SK-N-SH treated with all-trans-retinoic acid at 6 μM for 48 hours (cell line): ENCODE data around the gene GJA4.
"Not testable (repeated sequence)": the region's sequence is repeated elsewhere in the genome, so short reads cannot be mapped to it uniquely, and the experiment has no call there.

Experiments used
- ATAC-seq: fragments of 200-7000 bp; cut with Tn5 transposase; 3 replicates; pipeline ENCODE4 v1.9.1; 2020; ENCODE audit warnings: mild to moderate bottlenecking, moderate library complexity
- ARNTL ChIP-seq: fragments of 450-650 bp; formaldehyde crosslinking; IDR thresholded peaks from 2 replicates; pipeline ENCODE4 v1.5.0; 2020; ENCODE audit warnings: low read depth, mild to moderate bottlenecking, moderate library complexity, borderline replicate concordance
- BACH2 ChIP-seq: fragments of 250-450 bp; sonication (Bioruptor Pico); IDR thresholded peaks from 2 replicates; pipeline ENCODE4 v1.9.0; 2021; ENCODE audit warnings: mild to moderate bottlenecking, borderline replicate concordance
- ESRRG ChIP-seq: fragments of 250-450 bp; sonication (Bioruptor Pico); IDR thresholded peaks from 2 replicates; pipeline ENCODE4 v1.6.1; 2021; ENCODE audit warnings: mild to moderate bottlenecking
- GLIS3 ChIP-seq: fragments of 250-450 bp; sonication (Bioruptor Pico); IDR thresholded peaks from 2 replicates; pipeline ENCODE4 v1.5.0; 2020; ENCODE audit warnings: mild to moderate bottlenecking, moderate library complexity
- ISL1 ChIP-seq: fragments of 250-450 bp; sonication (Bioruptor Pico); IDR thresholded peaks from 2 replicates; pipeline ENCODE4 v2.1.2; 2022; ENCODE audit warnings: mild to moderate bottlenecking, moderate library complexity
- OSR1 ChIP-seq: fragments of 250-450 bp; sonication (Bioruptor Pico); IDR thresholded peaks from 2 replicates; pipeline ENCODE4 v1.8.0; 2022; ENCODE audit warnings: moderate library complexity, mild to moderate bottlenecking, inconsistent platforms
- PPARA ChIP-seq: fragments of 250-450 bp; sonication (Bioruptor Pico); IDR thresholded peaks from 2 replicates; pipeline ENCODE4 v1.5.0; 2020; ENCODE audit warnings: mild to moderate bottlenecking, borderline replicate concordance
- RARB ChIP-seq: fragments of 250-450 bp; sonication (Bioruptor Pico); IDR thresholded peaks from 2 replicates; pipeline ENCODE4 v1.8.0; 2021; ENCODE audit warnings: mild to moderate bottlenecking, moderate library complexity
- SNAI2 ChIP-seq: fragments of 250-450 bp; sonication (Bioruptor Pico); IDR thresholded peaks from 2 replicates; pipeline ENCODE4 v1.5.0; 2020; ENCODE audit warnings: mild to moderate bottlenecking, moderate library complexity
- TCF4 ChIP-seq: fragments of 250-450 bp; sonication (Bioruptor Pico); IDR thresholded peaks from 2 replicates; pipeline ENCODE4 v1.8.0; 2021; ENCODE audit warnings: mild to moderate bottlenecking, moderate library complexity, borderline replicate concordance
- TOX ChIP-seq: fragments of 250-450 bp; sonication (Bioruptor Pico); IDR thresholded peaks from 2 replicates; pipeline ENCODE4 v1.8.0; 2021; ENCODE audit warnings: mild to moderate bottlenecking, moderate library complexity, borderline replicate concordance
- ZC3H10 ChIP-seq: fragments of 250-450 bp; sonication (Bioruptor Pico); IDR thresholded peaks from 2 replicates; pipeline ENCODE4 v1.5.1; 2021; ENCODE audit warnings: mild to moderate bottlenecking, moderate library complexity
- ZFP3 ChIP-seq: fragments of 250-450 bp; sonication (Bioruptor Pico); IDR thresholded peaks from 2 replicates; pipeline ENCODE4 v1.5.0; 2020; ENCODE audit warnings: mild to moderate bottlenecking, moderate library complexity
- ZFP30 ChIP-seq: fragments of 450-650 bp; formaldehyde crosslinking; IDR thresholded peaks from 2 replicates; pipeline ENCODE4 v1.5.0; 2022; ENCODE audit warnings: mild to moderate bottlenecking, moderate library complexity
- ZNF70 ChIP-seq: fragments of 450-650 bp; formaldehyde crosslinking; IDR thresholded peaks from 2 replicates; pipeline ENCODE4 v1.5.0; 2020; ENCODE audit warnings: mild to moderate bottlenecking, moderate library complexity
- ZNF8 ChIP-seq: fragments of 450-650 bp; formaldehyde crosslinking; IDR thresholded peaks from 2 replicates; pipeline ENCODE4 v1.5.0; 2020; ENCODE audit warnings: mild to moderate bottlenecking, moderate library complexity
- TF ChIP-seq, protein P1 (sequence below): fragments of 250-450 bp; sonication (Bioruptor Pico); IDR thresholded peaks from 2 replicates; pipeline ENCODE4 v1.5.1; 2020; ENCODE audit warnings: low read depth, mild to moderate bottlenecking, moderate library complexity
- TF ChIP-seq, protein P2 (sequence below): fragments of 250-450 bp; sonication (Bioruptor Pico); IDR thresholded peaks from 2 replicates; pipeline ENCODE4 v1.8.0; 2020; ENCODE audit warnings: mild to moderate bottlenecking, moderate library complexity, borderline replicate concordance
- TF ChIP-seq, protein P3 (sequence below): fragments of 250-450 bp; sonication (Bioruptor Pico); IDR thresholded peaks from 2 replicates; pipeline ENCODE4 v1.8.0; 2021; ENCODE audit warnings: low read depth, mild to moderate bottlenecking, moderate library complexity, borderline replicate concordance
- TF ChIP-seq, protein P4 (sequence below): fragments of 250-450 bp; sonication (Bioruptor Pico); IDR thresholded peaks from 2 replicates; pipeline ENCODE4 v1.5.1; 2021; ENCODE audit warnings: mild to moderate bottlenecking, moderate library complexity

GJA4 gene

DNA sequence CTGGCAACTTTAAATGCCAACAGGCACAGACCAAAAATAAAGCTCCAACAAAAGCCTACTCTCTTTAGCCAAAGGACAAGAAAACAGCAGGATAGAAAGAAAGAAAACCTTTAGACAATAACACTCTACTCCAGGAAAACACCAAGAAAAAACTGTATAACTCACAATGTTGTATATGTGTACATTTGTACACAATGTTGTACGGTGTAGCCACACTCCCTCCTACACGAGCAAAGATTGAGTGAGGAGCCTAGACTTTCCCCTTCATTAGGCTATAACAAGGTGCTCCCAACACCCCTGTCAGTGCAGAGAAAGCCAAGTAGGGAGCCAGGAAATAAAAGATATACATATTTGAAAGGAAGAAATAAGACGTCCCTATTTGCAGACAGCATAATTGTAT, 24.0 kb downstream of the GJA4 start:
- TF ChIP-seq SNAI2 (CRISPR knock-in tag) (no peak), RARB (CRISPR knock-in tag) (no peak), GLIS3 (no peak), TOX (CRISPR knock-in tag) (no peak), ZNF70 (CRISPR knock-in tag) (no peak), ZFP30 (no peak), ISL1 (CRISPR knock-in tag) (no peak), BACH2 (CRISPR knock-in tag) (no peak), ZC3H10 (CRISPR knock-in tag) (no peak), ARNTL (CRISPR knock-in tag) (no peak), TCF4 (CRISPR knock-in tag) (no peak), ZFP3 (CRISPR knock-in tag) (no peak), ESRRG (CRISPR knock-in tag) (no peak)
- TF ChIP-seq, protein P1, sequence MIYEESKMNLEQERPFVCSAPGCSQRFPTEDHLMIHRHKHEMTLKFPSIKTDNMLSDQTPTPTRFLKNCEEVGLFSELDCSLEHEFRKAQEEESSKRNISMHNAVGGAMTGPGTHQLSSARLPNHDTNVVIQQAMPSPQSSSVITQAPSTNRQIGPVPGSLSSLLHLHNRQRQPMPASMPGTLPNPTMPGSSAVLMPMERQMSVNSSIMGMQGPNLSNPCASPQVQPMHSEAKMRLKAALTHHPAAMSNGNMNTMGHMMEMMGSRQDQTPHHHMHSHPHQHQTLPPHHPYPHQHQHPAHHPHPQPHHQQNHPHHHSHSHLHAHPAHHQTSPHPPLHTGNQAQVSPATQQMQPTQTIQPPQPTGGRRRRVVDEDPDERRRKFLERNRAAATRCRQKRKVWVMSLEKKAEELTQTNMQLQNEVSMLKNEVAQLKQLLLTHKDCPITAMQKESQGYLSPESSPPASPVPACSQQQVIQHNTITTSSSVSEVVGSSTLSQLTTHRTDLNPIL (CRISPR knock-in tag): no peak
- TF ChIP-seq, protein P2, sequence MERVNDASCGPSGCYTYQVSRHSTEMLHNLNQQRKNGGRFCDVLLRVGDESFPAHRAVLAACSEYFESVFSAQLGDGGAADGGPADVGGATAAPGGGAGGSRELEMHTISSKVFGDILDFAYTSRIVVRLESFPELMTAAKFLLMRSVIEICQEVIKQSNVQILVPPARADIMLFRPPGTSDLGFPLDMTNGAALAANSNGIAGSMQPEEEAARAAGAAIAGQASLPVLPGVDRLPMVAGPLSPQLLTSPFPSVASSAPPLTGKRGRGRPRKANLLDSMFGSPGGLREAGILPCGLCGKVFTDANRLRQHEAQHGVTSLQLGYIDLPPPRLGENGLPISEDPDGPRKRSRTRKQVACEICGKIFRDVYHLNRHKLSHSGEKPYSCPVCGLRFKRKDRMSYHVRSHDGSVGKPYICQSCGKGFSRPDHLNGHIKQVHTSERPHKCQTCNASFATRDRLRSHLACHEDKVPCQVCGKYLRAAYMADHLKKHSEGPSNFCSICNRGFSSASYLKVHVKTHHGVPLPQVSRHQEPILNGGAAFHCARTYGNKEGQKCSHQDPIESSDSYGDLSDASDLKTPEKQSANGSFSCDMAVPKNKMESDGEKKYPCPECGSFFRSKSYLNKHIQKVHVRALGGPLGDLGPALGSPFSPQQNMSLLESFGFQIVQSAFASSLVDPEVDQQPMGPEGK: no peak
- TF ChIP-seq, protein P3, sequence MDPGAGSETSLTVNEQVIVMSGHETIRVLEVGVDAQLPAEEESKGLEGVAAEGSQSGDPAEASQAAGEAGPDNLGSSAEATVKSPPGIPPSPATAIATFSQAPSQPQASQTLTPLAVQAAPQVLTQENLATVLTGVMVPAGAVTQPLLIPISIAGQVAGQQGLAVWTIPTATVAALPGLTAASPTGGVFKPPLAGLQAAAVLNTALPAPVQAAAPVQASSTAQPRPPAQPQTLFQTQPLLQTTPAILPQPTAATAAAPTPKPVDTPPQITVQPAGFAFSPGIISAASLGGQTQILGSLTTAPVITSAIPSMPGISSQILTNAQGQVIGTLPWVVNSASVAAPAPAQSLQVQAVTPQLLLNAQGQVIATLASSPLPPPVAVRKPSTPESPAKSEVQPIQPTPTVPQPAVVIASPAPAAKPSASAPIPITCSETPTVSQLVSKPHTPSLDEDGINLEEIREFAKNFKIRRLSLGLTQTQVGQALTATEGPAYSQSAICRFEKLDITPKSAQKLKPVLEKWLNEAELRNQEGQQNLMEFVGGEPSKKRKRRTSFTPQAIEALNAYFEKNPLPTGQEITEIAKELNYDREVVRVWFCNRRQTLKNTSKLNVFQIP: no peak
- ATAC-seq: no peak

DNA sequence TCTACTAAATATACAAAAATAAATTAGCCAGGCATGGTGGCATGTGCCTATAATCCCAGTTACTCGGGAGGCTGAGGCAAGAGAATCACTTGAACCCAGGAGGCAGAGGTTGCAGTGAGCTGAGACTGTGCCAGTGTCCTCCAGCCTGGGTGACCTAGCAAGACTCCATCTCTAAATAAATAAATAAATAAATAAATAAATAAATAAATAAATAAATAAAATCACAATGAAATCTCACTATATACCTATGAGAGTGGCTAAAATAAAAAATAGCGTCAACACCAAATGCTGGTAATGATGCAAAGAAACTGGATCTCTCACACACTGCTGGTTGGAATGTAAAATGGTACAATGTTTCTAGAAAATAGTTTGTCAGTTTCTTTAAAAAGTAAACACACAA, 26.1 kb downstream of the GJA4 start:
- not testable (repeated sequence) for ATAC-seq

DNA sequence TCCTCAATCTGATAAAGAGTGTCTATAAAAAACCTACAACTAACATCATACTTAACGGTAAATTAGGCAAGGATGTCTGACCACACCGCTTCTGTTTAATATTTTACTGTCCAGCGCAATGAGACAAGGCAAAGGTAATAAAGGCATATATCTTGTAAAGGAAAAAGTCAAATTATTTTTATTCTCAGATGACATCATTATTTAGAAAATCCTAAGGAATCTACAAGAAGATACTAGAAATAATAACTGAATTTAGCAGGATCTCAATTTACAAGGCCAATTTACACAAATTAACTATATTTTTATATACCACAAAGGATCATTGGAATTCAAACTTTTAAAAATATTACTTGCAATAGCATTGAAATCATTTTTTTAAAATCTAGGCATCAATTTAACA, 29.4 kb downstream of the GJA4 start:
- TF ChIP-seq, protein P3: no peak
- TF ChIP-seq, protein P4, sequence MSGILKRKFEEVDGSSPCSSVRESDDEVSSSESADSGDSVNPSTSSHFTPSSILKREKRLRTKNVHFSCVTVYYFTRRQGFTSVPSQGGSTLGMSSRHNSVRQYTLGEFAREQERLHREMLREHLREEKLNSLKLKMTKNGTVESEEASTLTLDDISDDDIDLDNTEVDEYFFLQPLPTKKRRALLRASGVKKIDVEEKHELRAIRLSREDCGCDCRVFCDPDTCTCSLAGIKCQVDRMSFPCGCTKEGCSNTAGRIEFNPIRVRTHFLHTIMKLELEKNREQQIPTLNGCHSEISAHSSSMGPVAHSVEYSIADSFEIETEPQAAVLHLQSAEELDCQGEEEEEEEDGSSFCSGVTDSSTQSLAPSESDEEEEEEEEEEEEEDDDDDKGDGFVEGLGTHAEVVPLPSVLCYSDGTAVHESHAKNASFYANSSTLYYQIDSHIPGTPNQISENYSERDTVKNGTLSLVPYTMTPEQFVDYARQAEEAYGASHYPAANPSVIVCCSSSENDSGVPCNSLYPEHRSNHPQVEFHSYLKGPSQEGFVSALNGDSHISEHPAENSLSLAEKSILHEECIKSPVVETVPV (CRISPR knock-in tag): no peak
- TF ChIP-seq OSR1 (CRISPR knock-in tag) (no peak), ZFP3 (CRISPR knock-in tag) (no peak), ZFP30 (no peak), ZNF70 (CRISPR knock-in tag) (no peak), PPARA (no peak), RARB (CRISPR knock-in tag) (no peak), SNAI2 (CRISPR knock-in tag) (no peak), ARNTL (CRISPR knock-in tag) (no peak), ZNF8 (CRISPR knock-in tag) (no peak), BACH2 (CRISPR knock-in tag) (no peak)
- TF ChIP-seq, protein P2: no peak
- TF ChIP-seq, protein P1 (CRISPR knock-in tag): no peak
- TF ChIP-seq, all 23 proteins: peak for 0
- ATAC-seq: no peak
